ENCODE data around the gene CYB5R2.
"Not testable (repeated sequence)": the region's sequence is repeated elsewhere in the genome, so short reads cannot be mapped to it uniquely, and the experiment has no call there.

CYB5R2 gene

DNA sequence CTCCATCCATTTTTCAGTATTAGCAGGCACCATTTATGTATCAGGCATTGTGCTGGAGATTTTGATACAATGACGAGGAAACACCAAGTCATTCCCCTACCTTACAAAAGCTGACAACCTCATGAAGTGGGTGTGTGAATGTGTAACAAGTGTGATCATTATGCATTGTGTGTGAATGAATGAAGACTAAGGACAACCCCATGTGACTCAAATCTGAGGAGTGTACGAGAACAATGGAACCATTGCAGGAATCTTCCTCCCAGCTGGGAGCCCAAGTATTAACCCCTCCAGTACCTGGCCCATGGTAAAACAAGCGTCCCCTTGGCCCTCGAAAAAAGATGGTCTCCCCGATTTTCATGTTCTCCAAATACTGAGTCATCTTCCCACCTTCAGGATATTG is 4.4 kb downstream of the CYB5R2 start:
- DNase-seq (ENCODE audit: low spot score): no peak

DNA sequence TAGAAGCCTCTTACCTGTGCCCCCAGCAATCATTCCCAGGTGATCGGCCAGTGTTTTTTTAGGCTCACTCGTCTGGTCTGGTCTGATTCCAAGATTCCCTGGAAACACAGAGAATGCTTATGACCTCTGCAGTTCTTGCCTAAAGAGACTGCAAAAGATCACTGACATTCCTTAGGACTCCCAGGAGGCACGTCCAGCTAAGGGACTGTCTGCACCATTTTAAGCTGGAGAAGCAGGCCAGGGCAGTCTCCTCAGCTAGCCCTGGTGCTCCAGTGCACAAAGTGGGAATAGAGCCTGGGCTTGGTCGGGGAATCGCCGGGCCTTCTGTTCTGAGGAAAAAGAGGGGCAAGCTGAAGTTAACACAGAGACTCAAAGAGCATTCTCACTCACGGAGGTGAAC is 4.8 kb downstream of the CYB5R2 start:
- DNase-seq (ENCODE audit: low spot score): no peak

DNA sequence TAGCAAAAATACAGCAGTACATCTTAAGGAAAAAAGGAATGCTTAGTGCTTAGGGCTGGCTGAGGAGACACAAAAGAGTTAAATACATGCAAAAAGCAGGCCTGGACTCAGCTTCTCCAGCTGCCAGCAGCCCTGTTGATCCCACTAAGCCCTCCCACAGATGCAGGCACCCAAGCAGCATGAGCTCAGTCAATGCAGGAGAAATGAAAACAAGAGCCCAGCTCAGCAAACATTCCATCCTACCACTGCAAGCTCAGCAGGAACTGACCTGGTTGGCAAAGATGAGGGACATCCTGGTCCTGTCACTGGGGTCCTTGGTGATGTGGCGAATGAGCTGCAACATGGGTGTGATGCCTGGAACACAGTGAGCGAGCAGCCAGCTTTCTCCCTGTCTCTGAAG is 5.8 kb downstream of the CYB5R2 start:
- DNase-seq (ENCODE audit: low spot score): peak; percentile 53

DNA sequence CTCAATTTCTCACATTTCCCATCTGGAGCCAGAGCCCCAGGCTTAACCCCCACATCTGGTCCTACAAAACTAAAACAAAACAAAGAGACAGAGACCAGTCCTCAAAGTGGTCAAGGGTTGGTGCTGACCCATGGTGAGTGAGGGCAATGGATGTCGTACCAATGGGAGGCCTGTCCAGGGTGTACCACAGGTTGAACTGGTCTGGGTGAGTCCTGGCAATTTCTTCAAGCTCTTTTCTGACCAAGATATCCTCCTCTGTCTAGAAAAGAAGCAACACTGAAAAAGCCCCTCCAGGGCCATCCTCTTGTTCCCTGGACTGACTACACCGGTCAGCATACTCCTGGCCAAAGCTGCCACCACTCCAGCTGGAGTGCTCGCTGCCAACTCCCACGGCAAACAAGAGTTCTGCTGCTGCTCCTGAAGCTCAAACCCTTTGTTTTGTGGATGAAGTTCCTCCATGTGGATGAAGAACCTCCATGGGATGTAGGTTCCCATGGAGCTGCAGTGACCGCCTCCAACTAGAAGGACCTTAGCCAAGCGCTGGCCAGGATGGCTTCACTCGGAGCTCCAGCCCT is 6.9 kb downstream of the CYB5R2 start:
- no peak for DNase-seq (ENCODE audit: low spot score)

DNA sequence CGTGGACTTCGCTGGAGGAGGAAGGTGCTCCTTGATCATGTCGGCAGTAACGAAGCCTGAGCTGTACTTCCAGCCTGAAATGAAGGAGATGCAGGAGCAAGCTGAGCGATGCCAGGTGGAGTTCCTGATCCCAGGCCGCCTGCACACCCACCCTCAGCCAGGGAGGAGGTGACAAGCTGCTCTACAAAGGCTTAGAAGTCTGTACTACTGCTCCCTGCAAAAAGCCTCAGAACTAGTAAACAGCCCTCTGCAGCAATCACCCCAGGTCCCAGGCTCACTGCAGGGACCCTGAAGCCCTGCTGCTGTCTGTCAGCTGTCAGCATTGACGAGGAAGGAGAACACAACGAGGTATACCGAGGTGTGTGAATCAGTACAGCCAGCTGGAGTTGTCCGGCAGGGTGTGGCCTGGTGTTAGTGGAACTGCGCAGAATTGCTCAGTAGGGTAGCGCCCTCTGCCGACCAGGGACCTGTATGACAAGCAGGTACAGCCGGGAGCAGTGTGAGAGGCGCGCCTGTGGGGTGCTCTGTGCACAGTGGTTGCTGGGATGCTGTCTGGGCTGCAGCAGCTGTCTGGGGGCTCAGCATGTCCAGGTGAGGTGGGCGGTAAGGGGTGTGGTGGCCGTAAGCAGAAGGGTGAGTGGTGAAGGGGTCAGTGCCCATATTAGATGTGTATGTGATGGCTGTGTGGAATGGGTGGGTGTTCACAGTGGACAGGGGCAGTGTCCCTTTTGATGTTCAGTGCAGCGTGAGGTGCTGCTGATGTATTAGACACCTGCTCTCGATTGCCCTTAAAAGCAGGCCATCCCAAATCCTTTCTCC is 7.6 kb downstream of the CYB5R2 start:
- peak; percentile 90 for DNase-seq (ENCODE audit: low spot score)

DNA sequence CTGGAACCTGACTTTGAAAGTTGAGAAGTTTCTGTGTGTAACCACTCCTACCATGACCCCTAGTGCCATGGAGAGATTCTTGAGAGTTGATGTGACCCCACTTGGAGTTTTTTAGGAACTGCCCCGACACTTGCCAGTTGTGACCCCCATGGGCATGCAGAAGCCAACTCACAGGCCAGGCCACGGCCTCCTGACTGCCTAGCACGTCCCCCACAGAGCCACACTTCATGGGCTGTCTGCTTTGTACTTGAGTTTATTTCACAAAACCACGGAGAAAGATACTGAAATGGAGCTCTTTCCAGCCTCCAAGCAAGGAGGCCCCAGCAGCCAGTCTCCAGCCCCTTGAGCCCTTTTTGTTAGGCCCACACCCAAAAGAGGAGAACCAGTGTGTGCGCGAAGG is 8.4 kb downstream of the CYB5R2 start:
- DNase-seq (ENCODE audit: low spot score): no peak

DNA sequence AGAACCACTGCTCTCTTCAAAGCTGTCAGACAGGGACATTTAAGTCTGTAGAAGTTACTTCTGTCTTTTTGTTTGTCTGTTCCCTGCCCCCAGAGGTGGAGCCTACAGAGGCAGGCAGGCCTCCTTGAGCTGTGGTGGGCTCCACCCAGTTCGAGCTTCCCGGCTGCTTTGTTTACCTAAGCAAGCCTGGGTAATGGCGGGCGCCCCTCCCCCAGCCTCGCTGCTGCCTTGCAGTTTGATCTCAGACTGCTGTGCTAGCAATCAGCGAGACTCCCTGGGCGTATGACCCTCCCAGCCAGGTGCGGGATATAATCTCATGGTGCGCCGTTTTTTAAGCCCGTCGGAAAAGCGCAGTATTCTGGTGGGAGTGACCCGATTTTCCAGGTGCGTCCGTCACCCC is 9.8 kb downstream of the CYB5R2 start:
- not testable (repeated sequence) for DNase-seq (ENCODE audit: low spot score)

DNA sequence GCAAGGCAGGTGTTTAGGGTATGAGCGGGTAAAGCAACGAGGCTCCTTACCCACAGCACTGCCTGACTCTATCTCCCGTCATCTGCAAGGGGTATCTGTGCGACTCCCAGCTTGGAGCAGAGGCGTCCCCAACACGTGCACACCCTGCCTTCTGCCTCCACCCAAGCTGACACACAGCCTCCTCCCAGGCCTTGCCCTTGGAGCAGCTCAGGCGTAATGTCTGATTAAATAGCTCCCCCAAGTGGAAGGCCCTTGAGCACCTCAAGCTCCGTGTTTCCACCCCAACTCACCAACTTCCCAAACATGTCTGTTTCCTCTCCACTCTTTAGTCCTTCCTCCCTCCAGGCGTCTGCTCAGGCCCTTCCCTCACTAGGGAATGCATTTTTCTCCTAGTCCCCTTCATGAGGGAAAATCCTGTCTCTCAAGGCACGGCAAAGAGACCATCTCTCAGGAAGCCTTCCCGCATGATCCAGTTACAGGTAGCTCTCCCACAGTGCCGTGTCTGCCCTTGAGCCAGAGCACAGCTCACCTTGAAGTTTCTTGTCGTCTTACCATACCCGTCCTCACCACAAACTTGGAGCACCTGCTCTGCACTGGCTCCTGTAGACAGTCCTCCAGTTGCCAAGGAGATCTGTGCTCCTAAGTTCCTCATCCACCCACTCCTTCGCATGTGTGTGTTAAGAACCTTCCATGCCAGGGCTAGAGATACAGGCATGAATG is 15.8 kb downstream of the CYB5R2 start:
- DNase-seq (ENCODE audit: low spot score): peak; percentile 55

DNA sequence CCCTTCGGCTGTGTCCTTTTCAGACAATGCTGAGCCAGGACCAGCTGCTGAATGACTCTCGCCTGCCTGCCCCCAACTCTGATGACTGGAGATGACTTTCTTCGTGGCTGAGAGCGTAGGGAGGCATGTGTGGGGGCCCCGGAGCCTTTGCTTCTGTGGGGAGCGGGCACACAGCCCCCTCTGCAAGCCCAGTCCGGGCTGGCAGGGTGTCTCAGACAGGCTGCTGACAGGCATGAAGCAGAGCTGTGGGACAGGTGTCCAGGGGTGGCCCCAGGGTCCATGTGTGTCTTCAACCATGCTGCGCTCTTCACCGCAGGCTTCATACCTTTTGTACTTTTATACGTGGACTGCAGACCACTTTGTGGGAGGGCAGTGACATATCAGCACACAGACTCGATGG is 16.6 kb downstream of the CYB5R2 start:
- no peak for DNase-seq (ENCODE audit: low spot score)

DNA sequence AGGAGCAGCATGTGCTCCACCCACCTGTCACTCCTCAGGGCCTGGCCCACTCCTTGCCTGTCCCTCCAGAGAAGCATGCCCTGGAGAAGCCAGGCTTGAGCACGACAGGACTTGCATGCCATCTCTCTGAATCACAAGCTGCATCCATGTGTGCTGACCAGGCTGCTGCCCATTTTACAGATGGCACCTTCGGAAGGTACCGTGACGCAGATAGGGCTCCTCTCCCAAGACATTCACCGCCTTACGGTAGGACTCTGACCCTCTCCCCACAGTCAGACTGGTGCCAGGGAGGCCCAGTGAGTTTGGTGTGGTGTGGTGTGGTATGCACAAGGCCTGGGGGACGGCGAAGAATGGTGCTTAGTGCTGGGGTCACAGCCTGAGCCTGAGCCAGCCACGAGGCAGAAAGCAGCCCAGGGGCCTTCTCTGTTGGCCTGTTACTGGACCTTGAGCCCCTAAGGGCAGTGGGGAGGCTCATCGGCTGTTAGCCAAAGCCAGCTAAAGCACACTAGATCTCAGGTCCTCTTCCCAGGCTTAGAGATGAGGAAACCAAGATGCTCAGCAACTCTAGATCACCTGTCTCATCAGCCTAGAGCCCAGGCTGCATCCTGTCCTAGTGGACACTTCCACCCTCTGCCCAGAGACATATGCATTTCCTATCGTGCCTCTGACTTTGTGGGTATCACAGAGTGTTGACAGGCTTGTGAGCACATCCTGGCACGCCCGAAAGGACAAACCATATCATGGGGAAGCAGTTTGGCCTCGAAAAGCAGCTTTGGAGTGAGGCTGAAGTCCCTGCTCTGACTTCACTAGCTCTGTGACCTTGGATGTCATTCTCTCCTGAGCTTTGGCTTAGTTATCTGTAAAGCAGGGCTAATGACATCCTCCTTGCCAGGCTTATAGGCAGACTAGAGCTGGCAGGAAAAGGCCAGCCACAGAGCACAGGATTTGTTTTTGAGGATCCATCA is 17.8 kb downstream of the CYB5R2 start:
- DNase-seq (ENCODE audit: low spot score): no peak

DNA sequence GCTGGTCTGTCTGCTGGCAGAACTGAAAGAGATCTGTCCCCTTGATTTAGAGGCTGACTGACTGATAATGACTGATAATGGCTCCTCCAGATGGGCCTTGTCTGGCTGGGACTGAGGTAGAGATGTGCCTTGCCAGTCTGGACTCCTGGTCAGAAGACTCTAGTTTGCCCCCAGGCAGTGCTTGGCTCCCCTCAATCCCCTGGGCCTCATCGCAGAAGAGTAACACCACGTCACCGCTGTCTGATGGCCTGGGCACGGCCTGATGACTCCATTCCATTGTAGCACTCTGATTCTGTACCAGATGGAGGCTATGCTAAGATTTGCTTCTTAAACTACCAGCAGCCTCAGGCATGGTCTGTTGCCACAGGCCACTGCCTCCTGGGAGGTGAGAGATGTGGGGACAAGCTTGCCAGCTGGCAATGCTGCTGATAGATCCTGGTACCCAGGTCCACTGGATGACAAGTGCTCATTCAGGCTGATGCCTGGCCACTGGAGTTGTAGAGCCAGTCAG is 19.1 kb downstream of the CYB5R2 start:
- no peak for DNase-seq (ENCODE audit: low spot score)

DNA sequence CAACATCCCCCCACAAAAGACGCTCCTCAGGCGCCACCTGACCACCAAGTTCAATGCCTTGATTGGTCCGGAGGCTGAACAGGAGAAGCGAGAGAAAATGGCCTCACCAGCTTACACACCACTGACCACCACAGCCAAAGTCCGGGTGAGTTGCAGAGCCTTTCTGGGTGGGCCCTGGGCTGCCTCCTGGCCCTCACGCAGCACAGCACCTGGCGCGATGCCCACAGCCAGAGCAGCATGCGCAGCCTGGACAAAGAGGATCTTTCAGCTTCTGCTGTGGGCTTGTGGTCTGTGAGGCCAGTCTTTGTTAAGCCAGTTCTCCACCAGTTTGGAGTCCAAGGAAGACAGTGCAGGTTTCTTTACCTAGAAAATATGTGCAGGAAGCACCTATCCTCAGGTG is 21.6 kb downstream of the CYB5R2 start:
- DNase-seq (ENCODE audit: low spot score): no peak

DNA sequence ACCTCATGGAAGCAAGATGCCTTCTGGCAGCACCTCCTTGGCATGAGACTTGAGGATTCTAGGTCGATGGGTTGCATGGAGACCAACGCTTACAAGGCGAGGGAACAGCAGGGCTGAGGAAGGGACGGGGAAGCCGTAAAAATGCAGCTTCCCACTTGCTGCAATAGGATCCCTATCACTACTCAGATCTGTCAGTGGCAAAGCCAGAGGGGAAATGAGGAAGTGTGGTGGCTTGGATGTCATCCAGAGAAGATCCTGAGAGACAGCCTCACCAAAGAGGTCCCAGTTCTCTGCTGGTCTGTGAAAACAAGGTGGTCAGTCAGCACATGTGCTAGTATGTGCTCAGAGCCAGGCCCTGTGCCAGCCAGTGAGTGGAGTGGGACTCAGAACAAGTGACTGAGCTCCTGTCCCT is 22.2 kb downstream of the CYB5R2 start:
- no peak for DNase-seq (ENCODE audit: low spot score)

DNA sequence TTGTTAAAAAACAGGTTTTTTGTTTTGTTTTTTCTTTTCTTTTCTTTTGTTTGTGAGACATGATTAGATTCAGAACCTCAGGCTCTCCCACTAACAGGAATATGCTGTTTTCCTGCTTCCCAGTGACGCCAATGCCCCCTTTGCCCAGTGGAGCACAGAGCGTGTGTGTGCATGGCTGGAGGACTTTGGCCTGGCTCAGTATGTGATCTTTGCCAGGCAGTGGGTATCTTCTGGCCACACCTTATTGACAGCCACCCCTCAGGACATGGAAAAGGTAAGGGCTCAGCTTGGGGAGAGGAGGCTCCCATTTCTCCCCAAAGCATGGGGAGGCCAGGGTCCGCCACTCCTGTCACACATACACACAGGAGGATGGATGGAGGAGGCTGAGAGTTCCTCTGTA is 25.0 kb downstream of the CYB5R2 start:
- DNase-seq (ENCODE audit: low spot score): no peak

DNA sequence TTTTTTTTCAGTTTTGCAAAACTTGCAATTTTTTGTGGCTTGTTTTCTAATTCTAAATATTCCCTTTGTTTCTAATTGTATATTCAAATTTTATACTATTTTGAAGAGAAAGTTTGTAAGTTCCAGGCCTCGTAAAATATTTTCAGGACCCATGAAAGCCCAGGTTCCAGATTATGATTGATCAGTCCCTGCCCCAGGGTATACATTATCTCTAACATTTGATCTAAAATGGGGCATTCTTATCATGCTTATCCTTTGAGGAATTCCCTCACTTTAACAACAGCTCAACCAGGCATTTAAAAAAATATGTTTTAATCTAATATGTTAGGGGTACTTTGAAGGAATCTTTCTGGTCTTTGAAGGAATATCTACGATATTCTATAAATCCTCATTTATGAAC is 26.4 kb downstream of the CYB5R2 start:
- no peak for DNase-seq (ENCODE audit: low spot score)

DNA sequence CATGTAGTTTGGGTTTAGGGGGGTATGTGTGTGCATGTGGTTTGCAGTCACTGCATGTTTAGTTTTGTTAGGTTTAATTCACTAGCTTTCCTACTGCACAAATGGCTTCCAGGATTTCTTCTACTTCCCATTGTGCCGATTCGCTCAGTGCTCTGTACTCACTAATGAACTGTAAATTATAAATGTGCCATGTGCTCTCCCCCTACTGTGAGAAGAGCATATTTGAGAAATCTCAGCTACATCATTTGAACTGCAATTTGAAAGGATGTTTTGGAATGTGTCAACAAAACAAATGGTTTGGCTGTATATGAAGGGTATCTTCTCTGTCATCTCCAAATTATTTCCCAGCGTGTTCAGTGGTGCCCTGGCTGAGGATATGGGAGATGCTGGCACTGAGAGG is 28.1 kb downstream of the CYB5R2 start:
- DNase-seq (ENCODE audit: low spot score): no peak

DNA sequence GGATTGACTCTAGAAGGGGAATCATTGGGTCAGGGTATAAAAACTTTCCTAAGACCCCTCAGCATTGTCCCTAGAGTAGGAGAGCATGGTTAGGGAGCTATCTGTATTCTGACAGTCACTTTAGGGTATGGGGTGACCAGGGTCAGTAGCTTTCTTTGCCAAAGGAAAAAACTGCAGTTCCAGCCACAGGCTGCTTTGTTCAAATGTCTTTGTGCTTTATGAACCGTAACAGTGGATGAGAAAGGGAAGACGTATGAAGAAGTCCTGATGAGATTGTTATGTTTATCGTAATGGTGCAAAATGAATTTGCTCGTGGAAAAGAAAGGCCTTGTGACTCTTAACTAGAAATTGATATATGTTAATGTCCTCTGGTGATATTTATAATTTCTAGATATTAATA is 30.0 kb downstream of the CYB5R2 start:
- DNase-seq (ENCODE audit: low spot score): no peak

DNA sequence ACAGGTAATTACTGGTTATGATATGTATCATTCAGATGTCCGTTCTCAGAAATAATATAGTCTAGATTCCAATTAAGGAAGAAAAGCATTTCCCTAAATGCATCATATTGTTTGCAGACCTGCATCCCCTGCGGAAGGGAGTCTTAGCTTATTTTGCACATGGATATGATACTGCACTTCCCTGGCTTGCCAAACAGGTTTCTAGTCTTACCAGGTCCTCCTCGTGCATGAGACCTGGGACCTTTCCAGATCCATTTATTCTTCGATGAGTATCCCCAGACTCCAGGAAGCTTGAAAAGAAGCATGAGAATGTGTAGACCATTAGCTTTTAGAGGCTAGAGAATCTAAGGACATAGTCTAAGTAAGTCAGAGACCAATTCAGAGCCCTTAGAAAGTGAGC is 30.6 kb downstream of the CYB5R2 start:
- DNase-seq (ENCODE audit: low spot score): no peak

DNA sequence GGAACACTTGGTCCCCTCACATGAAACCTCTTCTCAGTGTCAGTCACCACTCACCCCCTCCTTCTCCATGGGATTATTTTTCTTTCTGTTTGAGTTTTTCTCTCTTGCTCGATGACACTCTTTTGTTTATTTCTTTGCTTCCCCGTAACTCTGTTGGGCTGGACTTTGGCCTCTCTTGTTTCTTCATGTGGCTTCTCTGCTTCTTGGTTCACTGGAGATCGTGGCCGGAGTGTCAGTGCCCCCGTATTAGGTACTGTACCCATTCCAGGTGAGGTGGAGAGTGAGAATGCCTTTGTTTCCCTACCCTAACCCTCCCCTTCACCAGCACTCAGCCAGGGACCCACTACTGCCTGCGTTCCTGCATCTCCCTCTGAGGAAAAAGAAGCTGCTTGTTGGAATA is 32.5 kb downstream of the CYB5R2 start:
- DNase-seq (ENCODE audit: low spot score): no peak

DNA sequence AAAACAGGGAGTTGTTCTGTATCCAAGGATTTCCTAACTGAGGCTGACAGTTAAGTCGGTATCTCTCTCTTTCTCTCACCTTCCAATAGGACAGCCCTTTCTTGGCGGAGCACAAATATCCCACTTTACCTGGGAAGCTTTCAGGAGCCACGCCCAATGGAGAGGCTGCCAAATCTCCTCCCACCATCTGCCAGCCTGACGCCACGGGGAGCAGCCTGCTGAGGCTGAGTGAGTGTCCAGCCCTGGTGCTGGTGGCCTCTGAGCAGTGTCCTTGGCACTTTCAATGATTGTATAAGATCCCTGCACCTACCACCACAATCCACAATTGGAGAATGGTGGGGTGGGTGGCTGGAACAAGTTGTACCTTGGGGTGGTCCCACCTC is 33.7 kb downstream of the CYB5R2 start:
- no peak for DNase-seq (ENCODE audit: low spot score)

DNA sequence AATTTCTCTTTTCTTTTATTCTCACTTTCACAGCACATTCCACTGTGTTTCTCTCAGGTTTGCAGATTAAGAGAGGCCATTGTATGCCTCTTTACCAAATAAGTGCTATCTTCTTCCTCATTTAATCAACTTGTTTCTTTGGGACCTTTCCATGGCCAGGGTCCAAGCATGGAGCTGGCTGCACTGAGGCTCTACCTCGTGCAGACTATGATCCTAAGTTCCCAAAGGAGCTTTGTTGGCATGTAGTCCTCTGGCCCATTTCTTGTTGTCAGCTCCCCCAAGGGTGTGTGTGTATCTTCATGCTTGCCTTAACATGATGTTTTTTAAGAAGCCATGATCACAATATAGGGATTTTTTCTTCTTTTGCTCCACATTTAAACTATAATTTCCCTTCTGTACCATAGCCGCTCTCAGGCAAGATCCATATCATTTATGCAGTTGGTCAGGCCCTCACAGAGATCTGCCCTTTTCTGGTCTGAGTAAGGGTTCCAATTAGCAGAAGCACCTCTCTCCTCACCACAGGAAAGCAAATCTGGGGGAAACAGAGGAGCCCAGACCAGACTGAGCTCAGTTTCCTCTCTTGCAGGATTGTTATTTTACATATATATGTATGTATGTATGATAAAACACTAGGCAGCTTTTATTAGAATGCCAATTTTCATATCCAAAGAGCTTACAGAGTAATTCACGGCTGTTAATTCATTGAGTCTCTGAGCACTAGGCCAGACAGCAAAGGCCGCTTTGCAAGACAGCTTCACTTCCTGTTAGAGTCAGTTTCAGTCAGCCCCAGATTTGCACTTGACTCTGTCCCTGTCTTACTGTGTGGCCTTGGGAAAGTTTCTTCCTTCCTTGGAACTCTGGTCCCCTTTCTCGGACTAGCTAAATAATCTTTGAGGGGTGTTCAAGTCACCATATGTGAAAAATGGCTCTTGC is 34.3 kb downstream of the CYB5R2 start:
- DNase-seq (ENCODE audit: low spot score): no peak
